HuH-7 (cell line): ENCODE data around the gene BET1L.
"Not testable (repeated sequence)": the region's sequence is repeated elsewhere in the genome, so short reads cannot be mapped to it uniquely, and the experiment has no call there.

Experiments
- DNase-seq: peaks from one replicate; pipeline ENCODE4 v3.0.0; 2011; ENCODE audit warnings: low spot score

The BET1L gene

GRCh38 chr11:227824-228379 lies 20.7 kb upstream of the BET1L start:
- no peak for DNase-seq

- no peak for DNase-seq
These were observed 18.7 kb upstream of the BET1L start for GRCh38 chr11:225734-226453.

- no peak for DNase-seq
These were observed 17.2 kb upstream of the BET1L start for GRCh38 chr11:224424-224823.

GRCh38 chr11:223884-224283 lies 16.7 kb upstream of the BET1L start:
- DNase-seq: no peak

- DNase-seq: no peak
These were observed 16.0 kb upstream of the BET1L start for GRCh38 chr11:223026-223789.

GRCh38 chr11:221998-222789 lies 15.0 kb upstream of the BET1L start:
- DNase-seq: no peak

GRCh38 chr11:221539-221938 lies 14.3 kb upstream of the BET1L start:
- DNase-seq: no peak

GRCh38 chr11:220641-221215 lies 13.5 kb upstream of the BET1L start:
- DNase-seq: not testable (repeated sequence)

- no peak for DNase-seq
These were observed 11.8 kb upstream of the BET1L start for GRCh38 chr11:218815-219593.

GRCh38 chr11:217704-218103 lies 10.5 kb upstream of the BET1L start:
- no peak for DNase-seq

GRCh38 chr11:216081-216974 lies 9.1 kb upstream of the BET1L start:
- no peak for DNase-seq

GRCh38 chr11:215581-216037 lies 8.4 kb upstream of the BET1L start:
- DNase-seq: no peak

GRCh38 chr11:214083-214482 lies 6.9 kb upstream of the BET1L start:
- DNase-seq: no peak

- no peak for DNase-seq
These were observed 5.9 kb upstream of the BET1L start for GRCh38 chr11:213111-213510.

- DNase-seq: no peak
These were observed 5.2 kb upstream of the BET1L start for GRCh38 chr11:212150-213100.

GRCh38 chr11:211741-212140 lies 4.5 kb upstream of the BET1L start:
- DNase-seq: no peak

- no peak for DNase-seq
These were observed 4.1 kb upstream of the BET1L start for GRCh38 chr11:211295-211694.

GRCh38 chr11:210803-211180 lies 3.6 kb upstream of the BET1L start:
- DNase-seq: no peak
